GM21515 (cell line): ENCODE results near the gene CCNE1.
"Not testable (repeated sequence)": the region's sequence is repeated elsewhere in the genome, so short reads cannot be mapped to it uniquely, and the experiment has no call there.

Experiments
- ATAC-seq: cut with Tn5 transposase; IDR thresholded peaks from one replicate; pipeline ENCODE4 v1.9.1; 2021; ENCODE audit not compliant: unreplicated experiment

CCNE1 gene

GRCh38 chr19:29785955-29786589 lies 25.7 kb upstream of the CCNE1 start:
- ATAC-seq = no peak

GRCh38 chr19:29787281-29787680 lies 24.5 kb upstream of the CCNE1 start:
- no peak for ATAC-seq

GRCh38 chr19:29789007-29789406 lies 22.8 kb upstream of the CCNE1 start:
- ATAC-seq = no peak

GRCh38 chr19:29793116-29793727 lies 18.6 kb upstream of the CCNE1 start:
- ATAC-seq = no peak

GRCh38 chr19:29794490-29794889 lies 17.3 kb upstream of the CCNE1 start:
- ATAC-seq = not testable (repeated sequence)

GRCh38 chr19:29795461-29796172 lies 16.2 kb upstream of the CCNE1 start:
- no peak for ATAC-seq

GRCh38 chr19:29796173-29796573 lies 15.6 kb upstream of the CCNE1 start:
- ATAC-seq = no peak

- ATAC-seq = no peak
These were observed 12.9 kb upstream of the CCNE1 start for GRCh38 chr19:29798774-29799497.

GRCh38 chr19:29800100-29800825 lies 11.5 kb upstream of the CCNE1 start:
- no peak for ATAC-seq

GRCh38 chr19:29803951-29804350 lies 7.8 kb upstream of the CCNE1 start:
- not testable (repeated sequence) for ATAC-seq

GRCh38 chr19:29804493-29804892 lies 7.3 kb upstream of the CCNE1 start:
- peak; percentile 87 for ATAC-seq

GRCh38 chr19:29805031-29805965 lies 6.5 kb upstream of the CCNE1 start:
- ATAC-seq = no peak

- no peak for ATAC-seq
These were observed 5.5 kb upstream of the CCNE1 start for GRCh38 chr19:29806098-29806866.

GRCh38 chr19:29807178-29807577 lies 4.6 kb upstream of the CCNE1 start:
- no peak for ATAC-seq

- ATAC-seq = no peak
These were observed 3.9 kb upstream of the CCNE1 start for GRCh38 chr19:29807870-29808405.

GRCh38 chr19:29809795-29810503 lies 1.8 kb upstream of the CCNE1 start:
- ATAC-seq = no peak

- ATAC-seq = no peak
These were observed 1.3 kb upstream of the CCNE1 start for GRCh38 chr19:29810504-29810871.
